ENCODE measurements around the gene HTATIP2.
"Not testable (repeated sequence)": the region's sequence is repeated elsewhere in the genome, so short reads cannot be mapped to it uniquely, and the experiment has no call there.

Gene HTATIP2

DNA sequence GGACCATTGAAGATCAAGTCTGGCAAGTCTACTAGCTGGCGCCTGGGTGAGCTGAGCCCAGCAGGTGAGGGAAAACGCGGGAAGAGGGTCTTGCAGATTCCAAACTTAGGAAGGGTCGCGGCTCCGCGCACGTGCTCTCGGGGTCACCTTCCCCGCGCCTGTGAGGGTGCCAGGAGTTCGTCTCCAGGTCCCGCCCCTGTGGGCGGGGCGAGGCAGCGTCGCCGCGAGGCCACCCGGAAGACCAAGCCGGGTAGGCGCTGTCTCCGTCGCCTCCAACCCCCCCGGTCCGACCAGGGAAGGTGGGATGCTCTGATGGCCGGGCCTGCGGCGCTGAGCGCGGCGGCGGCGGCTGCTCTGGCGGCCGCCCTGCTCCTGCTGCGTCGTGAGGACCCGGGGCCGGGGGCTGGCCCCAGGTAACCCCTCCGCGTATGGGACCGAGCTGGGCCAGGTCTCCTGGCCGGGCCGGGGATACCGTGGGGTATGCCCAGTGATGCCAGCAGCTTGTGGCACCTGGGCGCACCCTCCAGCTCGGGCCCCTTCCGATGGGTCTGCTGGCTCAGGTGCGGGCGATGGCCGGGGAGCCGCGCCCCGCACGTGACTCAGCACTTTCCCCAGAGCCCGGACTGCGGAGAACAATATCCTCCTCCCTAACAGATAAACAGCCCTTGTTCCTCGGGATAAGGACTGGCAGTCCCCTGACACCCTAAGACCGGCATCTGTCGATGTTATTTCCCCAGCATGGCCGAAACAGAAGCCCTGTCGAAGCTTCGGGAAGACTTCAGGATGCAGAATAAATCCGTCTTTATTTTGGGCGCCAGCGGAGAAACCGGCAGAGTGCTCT lies at the start of gene HTATIP2:
HTATIP2 (plus strand) TSS at position 215 of the 841 bp plus-strand sequence; CDS start at position 739, 524 bp downstream.
- peak within 1 kb of the TSS; percentile 37 for H3K4me3 ChIP-seq (ENCODE audit: low read depth, low read length)

DNA sequence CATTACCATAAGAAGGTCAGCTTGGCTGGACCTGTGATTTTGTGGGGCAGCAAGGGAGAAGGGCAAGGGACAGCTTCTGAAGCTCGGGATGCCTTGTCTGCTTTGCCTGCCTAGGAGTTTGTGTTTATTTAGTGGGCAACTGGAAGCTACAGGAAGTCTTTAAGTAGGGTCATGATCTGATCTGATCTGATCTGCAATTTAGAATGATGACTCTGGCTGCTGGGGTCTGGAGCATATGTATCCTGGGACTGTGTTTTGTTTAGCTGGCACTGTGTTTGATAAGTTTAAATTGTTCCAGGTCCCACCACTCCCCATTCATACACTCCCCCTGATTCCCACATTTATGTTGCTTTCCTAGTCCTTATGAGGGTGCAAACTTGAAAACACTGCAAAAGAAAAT lies 47.7 kb upstream of the HTATIP2 start:
- no peak overlapping the region for H3K4me3 ChIP-seq (ENCODE audit: low read depth, low read length)

DNA sequence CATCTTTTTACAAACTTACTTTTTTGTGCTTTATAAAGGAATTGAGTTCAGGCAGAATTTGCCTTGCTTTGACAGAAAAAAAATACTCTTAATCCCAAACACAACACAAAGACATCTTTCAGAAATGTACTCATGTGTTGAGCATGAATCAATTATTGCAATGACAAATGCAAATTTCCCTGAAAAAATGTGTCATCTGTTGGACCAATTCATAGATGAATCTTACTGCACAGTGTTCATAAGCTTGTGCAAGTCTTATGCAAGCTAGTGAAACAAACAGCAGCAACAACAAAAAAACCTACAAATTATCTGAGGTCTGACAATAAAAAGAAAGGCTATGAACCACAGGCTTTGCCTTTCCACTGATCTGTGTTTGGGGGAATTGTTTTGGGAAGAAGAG lies 42.3 kb upstream of the HTATIP2 start:
- no peak overlapping the region for H3K4me3 ChIP-seq (ENCODE audit: low read depth, low read length)

DNA sequence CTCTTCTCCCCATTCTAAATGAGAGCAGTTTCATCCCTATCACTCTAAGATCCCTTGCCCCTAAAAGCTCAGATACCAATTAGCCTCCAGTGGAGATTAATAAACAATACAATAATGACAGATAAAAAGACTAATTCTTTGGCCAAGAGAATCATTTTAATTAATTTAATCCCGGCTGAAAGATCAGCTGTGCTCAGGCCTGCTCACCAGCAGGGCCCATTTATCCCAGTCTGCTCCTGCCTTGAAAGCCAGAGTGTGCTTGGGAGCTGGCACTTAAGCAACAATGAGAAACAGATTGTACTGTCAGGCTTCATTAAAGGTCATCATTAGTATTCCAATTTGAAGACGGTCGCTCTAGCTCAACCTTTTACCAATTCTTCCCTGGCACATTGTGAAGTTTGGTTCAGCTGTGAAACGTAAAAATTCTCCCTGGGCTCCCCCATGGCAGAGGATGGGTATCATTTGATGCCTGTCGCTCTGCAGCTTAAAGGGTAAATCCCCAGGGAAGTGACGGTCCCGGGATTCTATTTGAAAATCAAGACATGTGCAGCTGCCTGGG lies 36.1 kb upstream of the HTATIP2 start:
- H3K4me3 ChIP-seq (ENCODE audit: low read depth, low read length): no peak overlapping the region

DNA sequence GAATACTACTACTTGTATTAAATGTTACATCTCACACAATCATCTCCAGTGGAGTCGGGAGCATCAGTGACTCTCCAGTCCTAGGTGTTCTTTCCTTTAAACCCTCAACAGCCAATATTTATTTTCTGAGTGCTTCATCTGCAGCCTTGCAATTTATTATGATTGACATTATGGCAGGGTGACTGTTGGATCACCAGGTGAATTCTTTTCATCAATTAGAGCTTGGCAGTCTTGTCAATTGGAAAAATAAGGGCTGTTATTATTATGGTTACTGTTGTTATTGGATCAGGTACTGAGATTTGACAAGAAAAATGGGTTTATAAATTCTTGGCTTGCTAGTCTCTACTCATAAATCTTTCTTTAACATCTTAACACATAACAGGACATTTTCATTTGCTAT lies 27.5 kb upstream of the HTATIP2 start:
- no peak overlapping the region for H3K4me3 ChIP-seq (ENCODE audit: low read depth, low read length)

DNA sequence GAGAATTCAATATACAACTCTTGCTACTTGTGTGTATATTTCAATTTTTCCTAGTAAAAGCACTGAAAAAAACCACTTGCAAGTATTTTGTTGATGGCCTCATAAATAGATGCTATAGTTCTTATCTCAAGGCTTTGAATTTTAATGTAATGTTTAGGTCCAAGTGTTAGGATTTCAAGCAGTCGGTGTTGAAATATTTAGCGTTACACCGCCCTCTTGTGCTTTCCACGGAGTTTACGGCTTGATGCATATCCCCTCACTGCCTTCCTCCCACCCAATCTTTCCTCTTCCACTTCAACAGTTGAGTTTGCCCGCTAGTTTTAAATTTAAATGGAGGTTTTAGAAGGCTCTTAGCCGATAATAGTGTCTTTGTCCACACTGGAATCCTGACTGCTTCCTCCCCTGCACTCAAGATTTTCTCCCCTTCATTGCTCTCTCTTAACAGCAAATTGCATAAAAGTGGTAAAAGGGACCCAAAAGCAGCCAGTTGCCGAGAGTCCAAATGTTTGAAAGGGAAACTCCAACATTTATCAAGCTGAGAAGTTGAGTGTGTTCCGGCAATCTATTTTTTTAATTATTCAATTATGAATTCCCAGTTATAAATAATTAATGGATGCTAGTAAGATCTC lies 25.9 kb upstream of the HTATIP2 start:
- no peak overlapping the region for H3K4me3 ChIP-seq (ENCODE audit: low read depth, low read length)

DNA sequence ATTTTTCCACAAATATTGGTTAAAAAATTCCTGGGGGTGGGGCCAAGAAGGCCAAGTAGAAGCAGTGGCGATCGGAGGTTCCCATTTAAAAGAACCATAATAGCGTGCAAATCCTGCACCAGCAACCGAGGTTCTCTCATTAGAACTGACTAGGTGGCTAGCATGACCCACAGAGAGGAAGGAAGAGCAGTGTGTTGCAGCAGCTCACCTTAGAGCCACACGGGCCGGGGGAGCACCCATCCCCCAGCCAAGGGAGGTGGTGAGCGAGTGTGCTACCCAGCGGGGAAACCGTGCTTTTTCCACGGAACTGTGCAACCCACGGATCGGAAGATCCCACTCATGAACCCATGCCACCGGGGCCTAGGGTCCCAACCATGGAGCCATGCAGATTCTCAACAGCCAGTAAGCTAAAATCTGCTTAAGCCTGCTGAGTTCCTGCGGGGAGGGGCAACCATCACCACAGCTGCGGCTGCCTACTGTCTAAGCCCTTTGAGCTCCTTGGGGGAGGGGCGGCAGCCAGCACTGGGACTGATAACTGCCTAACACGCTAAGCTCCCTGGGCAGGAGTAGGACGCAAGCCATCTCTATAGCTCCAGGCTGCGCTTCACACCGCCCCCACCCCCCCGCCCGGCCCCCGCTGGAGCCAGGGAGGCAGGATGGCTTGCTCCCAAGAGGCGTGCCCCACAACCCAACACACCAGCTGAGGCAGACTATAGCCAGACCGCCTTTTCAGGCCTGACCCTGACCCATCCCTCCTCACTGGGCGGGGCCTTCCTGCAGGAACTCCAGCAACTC lies 21.0 kb upstream of the HTATIP2 start:
- no peak overlapping the region for H3K4me3 ChIP-seq (ENCODE audit: low read depth, low read length)

DNA sequence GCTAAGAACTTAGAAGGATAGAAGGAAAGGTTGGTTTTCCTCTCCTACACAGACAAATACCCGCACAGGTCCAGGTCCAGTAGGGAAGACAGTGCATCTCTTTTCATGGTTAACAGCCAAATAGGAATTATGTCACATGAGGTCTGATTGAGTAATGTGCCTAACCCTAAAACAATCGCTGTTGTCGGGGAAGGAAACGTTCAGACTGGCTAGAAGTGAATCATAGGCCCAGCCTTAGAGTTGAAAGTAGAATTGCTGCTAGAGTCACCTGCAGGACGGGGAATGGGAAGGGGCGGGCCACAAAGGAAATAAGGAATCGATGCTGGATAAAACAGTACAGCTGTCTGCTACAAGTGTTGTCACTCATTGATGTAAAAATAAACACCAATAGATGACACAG lies 12.4 kb upstream of the HTATIP2 start:
- no peak overlapping the region for H3K4me3 ChIP-seq (ENCODE audit: low read depth, low read length)

DNA sequence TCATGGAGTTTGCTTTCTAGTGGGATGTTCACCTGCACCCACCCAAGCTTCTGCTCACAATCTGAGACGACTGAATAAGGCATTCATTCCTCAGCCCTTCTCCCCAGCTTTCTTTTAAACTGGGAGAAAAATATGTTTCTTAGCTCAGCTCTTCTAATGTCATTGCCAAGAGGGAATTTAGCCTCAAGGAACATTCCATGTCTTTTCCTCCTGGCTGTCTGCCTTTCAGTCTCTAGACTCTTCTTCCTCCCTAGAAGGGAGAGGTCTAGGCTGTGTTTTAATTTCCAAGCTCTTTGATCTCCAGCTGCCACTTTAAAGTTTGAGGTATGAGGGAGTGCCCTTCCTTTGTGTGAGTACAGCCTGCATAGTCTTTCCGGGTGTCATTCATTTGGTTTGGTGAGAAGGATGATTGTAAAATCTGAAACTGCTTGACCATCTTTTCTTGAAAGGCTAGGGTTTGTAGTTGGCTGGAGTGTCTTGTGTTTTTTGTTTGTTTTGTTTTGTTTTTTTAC lies 11.7 kb upstream of the HTATIP2 start:
- H3K4me3 ChIP-seq (ENCODE audit: low read depth, low read length): no peak overlapping the region

DNA sequence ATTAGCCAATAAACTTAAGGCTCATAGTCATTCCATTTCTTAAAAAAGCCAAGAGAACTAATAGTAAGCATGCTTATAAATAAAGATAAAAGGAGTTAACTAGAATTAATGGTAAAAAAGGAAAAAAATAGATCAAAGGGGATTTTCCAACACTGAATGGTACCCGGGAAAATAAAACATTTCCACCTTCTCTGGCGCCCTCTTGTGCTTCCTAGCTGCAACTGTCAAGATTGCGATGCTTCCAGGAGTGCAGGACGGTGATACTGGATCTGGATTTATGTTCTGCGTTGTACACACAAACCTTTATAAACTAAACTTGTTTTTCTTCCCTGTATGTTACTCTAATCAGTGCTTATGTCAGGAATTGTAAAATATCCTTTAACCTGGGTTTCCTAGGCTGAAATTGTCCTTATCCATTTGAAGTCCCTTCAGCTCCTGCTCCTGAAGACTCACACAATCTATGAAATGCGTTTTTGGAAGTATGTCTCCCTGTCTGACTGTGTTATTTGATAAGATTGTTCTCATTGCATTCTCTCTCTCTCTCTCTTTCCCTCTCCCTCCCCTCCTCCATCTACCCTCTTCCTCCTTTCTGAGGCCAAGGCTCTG lies 9.6 kb upstream of the HTATIP2 start:
- H3K4me3 ChIP-seq (ENCODE audit: low read depth, low read length): no peak overlapping the region

DNA sequence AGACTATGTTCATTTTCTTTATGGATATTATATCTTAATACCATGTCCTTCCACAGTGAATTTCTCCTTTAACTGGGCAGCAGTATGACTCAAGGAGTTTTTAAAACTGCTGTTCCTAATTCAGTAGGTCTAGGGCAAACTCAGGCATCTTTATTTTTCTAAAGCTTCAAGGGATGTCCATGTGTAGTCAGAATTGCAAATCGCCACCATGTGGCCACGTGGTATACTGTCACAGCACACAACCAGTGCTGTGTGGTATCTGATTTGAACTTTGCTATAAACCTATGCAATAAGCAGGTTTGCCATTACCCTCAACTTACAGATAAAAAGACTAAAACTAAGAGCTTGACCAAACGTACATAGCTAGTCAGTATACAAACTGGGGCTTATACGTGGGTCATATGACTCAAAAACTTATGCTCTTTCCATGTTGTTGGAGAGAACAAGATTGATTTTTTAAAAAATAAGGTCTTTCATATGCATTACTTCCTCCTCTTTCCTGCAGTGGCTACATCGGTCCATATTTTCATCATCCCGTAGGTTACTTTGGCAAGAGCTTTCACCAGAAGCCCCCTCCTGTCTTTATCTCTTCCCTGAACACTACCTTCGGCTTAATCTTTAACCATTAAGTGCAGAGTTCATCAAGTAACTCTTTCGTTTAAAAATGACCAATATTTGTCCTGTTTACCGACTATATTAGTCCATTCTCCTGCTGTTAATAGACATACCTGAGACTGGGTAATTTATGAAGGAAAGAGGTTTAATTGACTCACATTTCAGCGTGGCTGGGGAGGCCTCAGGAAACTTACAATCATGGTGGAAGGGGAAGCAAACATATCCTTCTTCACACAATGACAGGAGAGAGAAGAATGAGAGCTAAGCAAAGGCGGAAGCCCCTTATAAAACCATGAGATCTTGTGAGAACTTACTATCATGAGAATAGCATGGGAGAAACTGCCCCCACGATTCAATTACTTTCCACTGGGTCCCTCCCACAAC lies 8.0 kb upstream of the HTATIP2 start:
- H3K4me3 ChIP-seq (ENCODE audit: low read depth, low read length): no peak overlapping the region

DNA sequence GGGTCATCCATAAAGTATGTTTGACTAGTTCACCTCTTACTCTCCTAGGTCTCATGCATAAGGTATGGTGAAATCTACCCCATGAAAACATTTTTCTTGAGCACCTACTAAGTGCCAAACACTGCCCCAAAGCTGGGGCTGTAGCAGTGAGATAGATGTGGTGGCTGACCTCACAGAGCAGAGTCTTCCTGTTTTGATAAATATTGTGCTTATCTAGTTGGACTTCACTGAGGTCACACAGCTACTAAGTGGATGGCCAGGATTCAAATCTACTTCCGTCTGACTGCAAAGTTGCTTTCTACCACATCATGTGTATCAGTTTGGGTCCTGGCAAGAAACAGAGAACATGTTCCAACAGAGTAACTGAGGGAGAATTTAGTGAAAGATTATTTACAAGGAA lies 6.4 kb upstream of the HTATIP2 start:
- no peak overlapping the region for H3K4me3 ChIP-seq (ENCODE audit: low read depth, low read length)

DNA sequence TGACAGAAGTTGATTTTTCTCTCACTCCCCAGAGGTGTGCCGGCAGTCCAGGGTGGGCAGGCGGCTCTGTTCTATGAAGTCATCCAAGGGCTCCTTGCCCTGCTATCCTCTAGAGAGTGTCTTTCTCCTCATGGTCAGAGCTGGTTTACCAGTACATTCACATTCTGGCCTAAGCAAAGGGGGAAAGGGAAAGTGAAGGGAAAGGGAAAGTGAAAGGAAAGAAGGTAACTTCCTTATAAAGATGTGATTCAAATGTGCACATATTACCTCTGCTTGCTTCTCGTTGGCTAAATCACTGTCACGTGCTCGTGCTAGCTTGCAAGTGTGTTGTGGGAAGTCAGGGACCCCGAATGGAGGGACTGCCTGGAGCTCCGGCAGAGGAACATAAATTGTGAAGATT lies 2.9 kb upstream of the HTATIP2 start:
- H3K4me3 ChIP-seq (ENCODE audit: low read depth, low read length): no peak overlapping the region

DNA sequence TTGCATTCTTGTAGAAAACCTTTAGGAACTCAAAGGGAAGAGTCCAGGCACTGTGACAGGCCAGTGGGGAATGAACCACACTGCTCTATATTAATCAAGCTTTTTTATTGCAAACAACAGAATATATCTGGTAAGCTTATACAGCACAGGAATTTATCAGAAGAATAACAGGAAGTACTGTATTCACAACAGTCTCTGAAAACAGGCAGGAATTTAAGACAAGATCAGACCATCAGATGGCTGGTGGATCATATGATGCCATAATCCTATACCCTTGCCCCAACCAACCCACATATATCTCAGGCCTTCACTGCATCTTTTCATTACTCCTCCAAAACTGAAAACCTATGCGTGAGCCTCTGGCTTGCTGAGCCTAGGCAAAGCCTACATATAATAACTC lies 1.0 kb upstream of the HTATIP2 start:
- no peak overlapping the region for H3K4me3 ChIP-seq (ENCODE audit: low read depth, low read length)

DNA sequence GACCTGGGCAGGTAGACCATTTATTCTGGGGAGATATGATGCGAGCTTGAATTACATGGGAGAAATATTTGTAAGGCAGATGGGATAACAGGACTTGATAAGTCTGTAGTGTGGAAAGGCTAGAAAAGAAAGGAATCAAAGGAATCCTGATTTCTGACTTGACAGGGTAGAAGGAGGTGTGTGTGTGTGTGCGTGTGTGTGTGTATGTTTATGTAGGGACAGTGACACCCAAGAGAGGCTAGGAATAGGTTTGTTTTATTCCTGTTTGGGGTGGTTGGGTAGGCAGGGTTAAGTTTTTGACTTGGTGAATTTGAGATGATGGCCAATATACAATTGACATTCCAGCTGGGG lies 390 bp upstream of the HTATIP2 start:
- no peak overlapping the region for H3K4me3 ChIP-seq (ENCODE audit: low read depth, low read length)

DNA sequence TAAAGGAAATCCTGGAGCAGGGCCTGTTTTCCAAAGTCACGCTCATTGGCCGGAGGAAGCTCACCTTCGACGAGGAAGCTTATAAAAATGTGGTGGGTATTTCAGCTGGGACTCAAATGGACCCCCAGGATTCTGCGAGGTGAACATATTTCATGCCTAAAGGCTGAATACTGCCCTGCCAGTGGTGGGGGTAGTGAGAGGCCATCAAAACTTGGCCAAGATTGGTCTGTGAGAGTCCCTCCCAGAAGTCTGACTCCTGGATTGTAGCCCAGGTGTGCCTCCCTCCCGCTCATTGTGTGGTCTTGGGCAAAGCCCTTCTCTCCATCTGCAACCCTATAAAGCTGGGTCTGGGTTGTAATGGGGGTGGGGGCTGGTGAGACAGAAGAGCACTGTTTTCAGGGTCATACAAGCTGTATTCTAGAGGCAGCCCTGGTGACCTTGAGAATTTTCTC lies 853 bp downstream of the HTATIP2 start:
- H3K4me3 ChIP-seq (ENCODE audit: low read depth, low read length): no peak overlapping the region

DNA sequence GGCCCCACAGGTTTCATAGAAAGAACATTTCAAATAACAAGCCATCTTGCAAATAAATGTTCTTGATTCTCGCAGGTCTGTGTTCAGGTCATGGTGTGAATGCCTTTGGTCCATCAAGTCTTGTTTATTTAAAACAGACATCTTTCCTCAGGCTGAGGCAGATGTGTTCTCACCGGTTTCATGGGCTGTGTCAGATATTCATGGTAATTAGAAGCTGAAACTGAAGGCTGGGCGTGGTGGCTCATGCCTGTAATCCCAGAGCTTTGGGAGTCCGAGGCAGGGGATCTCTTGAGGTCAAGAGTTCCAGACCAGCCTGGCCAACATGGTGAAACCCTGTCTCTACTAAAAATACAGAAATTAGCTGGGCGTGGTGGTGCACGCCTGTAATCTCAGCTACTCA lies 2.0 kb downstream of the HTATIP2 start:
- H3K4me3 ChIP-seq (ENCODE audit: low read depth, low read length): not testable (repeated sequence)

DNA sequence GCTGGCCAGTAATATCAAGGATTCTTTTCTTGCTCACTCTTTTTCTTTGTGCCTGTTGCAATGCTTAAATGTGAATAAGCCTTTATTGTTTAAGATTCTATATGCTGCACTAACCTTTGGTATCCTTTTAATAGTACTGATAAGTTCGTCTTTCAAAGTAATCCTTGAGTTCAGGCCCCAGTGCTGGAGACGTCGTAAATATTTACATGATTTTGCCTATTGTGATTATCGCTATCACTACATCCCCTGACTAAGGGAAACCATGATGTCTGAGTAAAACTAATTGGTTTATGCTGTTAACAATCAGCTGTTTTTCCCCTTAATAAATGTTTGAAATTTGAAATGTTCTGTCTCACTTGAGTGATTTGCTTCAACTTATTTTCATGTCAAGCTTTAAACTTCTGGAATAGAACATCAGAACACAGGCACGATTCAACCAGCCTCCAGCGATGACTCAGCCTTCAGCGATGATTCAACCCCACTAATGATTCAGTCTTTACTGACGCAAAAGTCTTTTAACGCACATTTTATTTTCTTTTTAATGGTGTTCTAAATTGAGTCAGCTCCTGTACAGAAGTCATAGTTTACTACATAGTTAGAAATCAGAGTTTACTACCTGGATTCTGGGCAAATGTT lies 3.9 kb downstream of the HTATIP2 start:
- no peak overlapping the region for H3K4me3 ChIP-seq (ENCODE audit: low read depth, low read length)

DNA sequence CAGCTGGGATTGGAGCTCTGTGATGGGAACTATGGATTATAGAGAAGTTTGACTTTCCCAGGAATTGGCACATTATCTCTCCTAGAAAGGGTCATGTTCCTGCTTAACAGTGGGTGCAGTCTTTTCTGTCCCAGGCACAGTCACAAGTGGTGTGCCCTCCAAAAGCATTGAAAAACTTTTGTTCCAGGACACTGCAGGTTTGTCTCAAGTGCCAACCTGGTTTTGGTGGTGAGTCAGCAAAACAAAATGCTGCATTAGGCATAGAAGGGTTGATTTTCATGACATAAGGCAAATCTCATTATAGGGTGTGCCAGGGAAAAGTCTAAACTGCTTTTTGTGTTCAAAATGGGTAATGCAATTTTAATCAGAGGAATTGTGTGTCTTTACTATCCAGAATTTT lies 4.9 kb downstream of the HTATIP2 start:
- H3K4me3 ChIP-seq (ENCODE audit: low read depth, low read length): no peak overlapping the region

Data from iPS-11a (cell line).